Measurements from ENCODE around the gene NXN. TPM values are rescaled to one million over a fixed set of nuclear protein-coding genes. Genes with fewer than 3 reads are reported as not detected.
A peak's percentile ranks its signal among the peaks of the same experiment; 100 is the strongest.
"Not testable (repeated sequence)": the region's sequence is repeated elsewhere in the genome, so short reads cannot be mapped to it uniquely, and the experiment has no call there.

The NXN gene
- total RNA-seq, 6 experiments from 2014 or later, result 81.7 to 93.8 (median 92.2) TPM

DNA sequence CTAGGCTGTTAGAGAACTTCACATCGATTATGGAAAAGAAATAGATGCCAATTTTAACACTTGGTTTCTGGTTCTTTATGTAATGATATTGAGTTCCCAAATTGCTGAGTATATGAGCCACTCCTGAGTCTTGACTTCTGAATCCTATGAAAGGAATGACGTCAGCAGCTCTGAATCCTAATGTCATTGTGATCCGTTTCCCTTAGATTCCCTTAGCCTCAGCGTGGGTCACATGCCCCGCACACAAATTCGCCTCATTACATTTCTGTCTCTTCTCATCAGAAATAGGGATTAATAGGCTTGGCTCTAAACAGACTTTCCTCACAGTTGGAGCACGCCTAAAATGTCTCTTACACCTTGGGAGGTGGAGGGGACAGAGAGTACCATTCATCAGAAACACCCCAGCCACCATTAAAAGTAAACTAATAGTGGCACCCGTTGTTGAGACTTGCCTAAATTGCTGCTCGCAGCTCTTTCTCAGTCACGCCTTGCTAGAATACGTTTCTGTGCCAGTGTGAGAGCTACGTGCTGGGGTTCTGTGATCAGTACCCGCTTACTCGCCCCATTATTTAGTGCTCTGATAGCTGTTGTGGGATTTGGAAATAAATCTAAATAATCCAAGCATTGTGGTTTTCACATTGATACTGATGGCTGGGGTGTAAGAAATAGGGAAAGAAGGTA, 190.3 kb downstream of the NXN start:
- peaks cover 25% of the 10 kb centered on the region for H3K27me3 Mint-ChIP-seq (ENCODE audit: insufficient read depth)
- no peak for DNase-seq
- peaks cover 19% of the 10 kb centered on the region for H3K4me1 Mint-ChIP-seq (ENCODE audit: low read depth)
- peaks cover 3% of the 10 kb centered on the region; the same call in 1 of the 2 replicates for H3K9me3 Mint-ChIP-seq
- H3K27ac Mint-ChIP-seq, result no peak overlapping the region
- TF ChIP-seq, protein P1, sequence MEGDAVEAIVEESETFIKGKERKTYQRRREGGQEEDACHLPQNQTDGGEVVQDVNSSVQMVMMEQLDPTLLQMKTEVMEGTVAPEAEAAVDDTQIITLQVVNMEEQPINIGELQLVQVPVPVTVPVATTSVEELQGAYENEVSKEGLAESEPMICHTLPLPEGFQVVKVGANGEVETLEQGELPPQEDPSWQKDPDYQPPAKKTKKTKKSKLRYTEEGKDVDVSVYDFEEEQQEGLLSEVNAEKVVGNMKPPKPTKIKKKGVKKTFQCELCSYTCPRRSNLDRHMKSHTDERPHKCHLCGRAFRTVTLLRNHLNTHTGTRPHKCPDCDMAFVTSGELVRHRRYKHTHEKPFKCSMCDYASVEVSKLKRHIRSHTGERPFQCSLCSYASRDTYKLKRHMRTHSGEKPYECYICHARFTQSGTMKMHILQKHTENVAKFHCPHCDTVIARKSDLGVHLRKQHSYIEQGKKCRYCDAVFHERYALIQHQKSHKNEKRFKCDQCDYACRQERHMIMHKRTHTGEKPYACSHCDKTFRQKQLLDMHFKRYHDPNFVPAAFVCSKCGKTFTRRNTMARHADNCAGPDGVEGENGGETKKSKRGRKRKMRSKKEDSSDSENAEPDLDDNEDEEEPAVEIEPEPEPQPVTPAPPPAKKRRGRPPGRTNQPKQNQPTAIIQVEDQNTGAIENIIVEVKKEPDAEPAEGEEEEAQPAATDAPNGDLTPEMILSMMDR (IDR thresholded peaks at IDR 0.05), result no peak
- peaks cover 17% of the 10 kb centered on the region for H3K36me3 Mint-ChIP-seq (ENCODE audit: low read depth)
- peak overlapping the region; percentile 32; the same call in 1 of the 2 replicates for H3K4me3 Mint-ChIP-seq

DNA sequence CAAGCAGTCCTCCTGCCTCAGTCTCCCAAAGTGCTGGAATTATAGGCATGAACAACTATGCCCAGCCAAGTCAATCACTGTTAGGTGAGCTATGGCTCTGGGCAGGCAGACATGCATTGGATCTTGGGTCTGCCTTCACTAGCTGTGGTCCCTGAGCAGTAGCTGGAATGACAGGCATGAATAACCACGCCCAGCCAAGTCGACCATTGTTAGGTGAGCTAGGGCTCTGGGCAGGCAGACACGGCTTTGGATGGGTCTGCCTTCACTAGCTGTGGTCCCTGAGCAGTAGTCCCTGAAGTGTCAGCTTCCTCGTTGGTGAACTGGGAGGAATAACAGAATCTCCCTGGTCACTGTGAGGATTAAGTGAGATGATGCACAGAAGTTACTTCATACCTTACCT, 191.0 kb downstream of the NXN start:
- Mint-ChIP-seq H3K9me3 (peaks cover 3% of the 10 kb centered on the region; the same call in 1 of the 2 replicates), H3K4me1 (ENCODE audit: low read depth) (peaks cover 21% of the 10 kb centered on the region), H3K4me3 (no peak overlapping the region), H3K36me3 (ENCODE audit: low read depth) (peaks cover 21% of the 10 kb centered on the region), H3K27ac (no peak overlapping the region), H3K27me3 (ENCODE audit: insufficient read depth) (peaks cover 20% of the 10 kb centered on the region)
- DNase-seq, result no peak
- TF ChIP-seq, protein P1 (IDR thresholded peaks at IDR 0.05), result no peak

DNA sequence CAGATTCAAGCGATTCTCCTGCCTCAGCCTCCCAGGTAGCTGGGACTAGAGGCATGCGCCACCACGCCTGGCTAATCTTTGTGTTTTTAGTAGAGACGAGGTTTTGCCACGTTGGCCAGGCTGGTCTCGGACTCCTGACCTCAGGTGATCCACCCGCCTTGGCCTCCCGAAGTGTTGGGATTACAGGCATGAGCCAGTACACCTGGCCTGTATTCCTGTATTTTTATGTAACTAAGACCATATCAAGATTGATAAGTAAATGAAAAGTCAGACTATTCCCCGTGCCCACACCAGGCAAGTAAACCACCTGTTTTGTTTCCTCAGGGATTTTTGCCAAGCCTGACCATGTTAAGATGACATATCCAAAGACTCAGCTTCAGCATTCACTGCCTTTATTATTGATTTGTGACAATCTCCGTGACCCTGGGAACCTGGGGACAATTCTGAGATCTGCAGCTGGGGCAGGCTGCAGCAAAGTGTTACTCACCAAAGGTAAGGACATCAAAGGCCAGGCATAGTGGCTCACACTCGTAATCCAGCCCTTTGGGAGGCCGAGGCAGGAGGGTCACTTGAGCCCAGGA, 191.8 kb downstream of the NXN start:
- TF ChIP-seq, protein P1 (IDR thresholded peaks at IDR 0.05), result no peak
- Mint-ChIP-seq H3K27me3 (ENCODE audit: insufficient read depth) (peaks cover 15% of the 10 kb centered on the region), H3K4me3 (no peak overlapping the region), H3K4me1 (ENCODE audit: low read depth) (peaks cover 22% of the 10 kb centered on the region), H3K36me3 (ENCODE audit: low read depth) (peaks cover 27% of the 10 kb centered on the region), H3K27ac (no peak overlapping the region), H3K9me3 (peaks cover 3% of the 10 kb centered on the region; the same call in 1 of the 2 replicates)
- DNase-seq, result no peak

DNA sequence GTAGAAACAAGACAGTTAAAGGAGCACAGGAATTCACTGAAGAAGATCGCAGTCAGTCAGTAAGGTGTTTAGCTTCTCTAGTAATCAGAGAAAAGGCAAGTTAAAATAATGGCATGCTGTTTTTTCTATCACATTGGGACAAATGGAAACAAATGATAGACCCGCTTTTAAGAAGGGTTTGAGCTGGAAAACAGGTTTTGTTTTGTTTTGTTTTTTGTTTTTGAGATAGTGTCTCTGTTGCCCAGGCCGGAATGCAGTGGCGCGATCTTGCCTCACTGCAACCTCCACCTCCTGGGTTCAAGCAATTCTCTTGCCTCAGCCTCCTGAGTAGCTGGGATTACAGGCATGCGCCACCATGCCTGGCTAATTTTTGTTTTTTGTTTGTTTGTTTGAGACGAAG, 193.7 kb downstream of the NXN start:
- H3K9me3 Mint-ChIP-seq, H3K27ac Mint-ChIP-seq, H3K4me3 Mint-ChIP-seq, DNase-seq: not testable (repeated sequence)
- H3K27me3 Mint-ChIP-seq (ENCODE audit: insufficient read depth), result peaks cover 26% of the 10 kb centered on the region
- H3K4me1 Mint-ChIP-seq (ENCODE audit: low read depth), result peaks cover 27% of the 10 kb centered on the region
- peaks cover 26% of the 10 kb centered on the region for H3K36me3 Mint-ChIP-seq (ENCODE audit: low read depth)

DNA sequence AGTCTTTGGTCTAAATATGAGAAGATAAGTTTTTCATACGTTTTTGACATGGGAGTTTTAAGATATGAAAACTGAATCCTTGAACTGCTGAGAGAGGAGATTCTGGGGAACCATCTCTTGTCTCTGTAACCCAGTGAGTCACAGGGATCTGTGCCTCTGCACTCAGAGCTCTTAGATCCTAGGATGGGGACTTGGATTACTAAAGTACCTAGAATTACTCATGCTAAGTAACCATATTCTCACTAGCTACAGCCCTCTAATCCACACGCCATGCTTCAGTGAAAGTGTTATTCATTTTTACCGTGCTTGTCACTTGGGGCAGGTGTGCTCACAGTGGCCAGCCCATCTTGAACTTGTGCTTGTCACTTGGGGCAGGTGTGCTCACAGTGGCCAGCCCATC, 195.4 kb downstream of the NXN start:
- Mint-ChIP-seq H3K9me3 (peaks cover 4% of the 10 kb centered on the region; the same call in 1 of the 2 replicates), H3K27ac (peak overlapping the region; percentile 26), H3K4me1 (ENCODE audit: low read depth) (peaks cover 32% of the 10 kb centered on the region), H3K36me3 (ENCODE audit: low read depth) (peaks cover 24% of the 10 kb centered on the region), H3K4me3 (peak overlapping the region; percentile 97), H3K27me3 (ENCODE audit: insufficient read depth) (peaks cover 18% of the 10 kb centered on the region)
- TF ChIP-seq, protein P1 (IDR thresholded peaks at IDR 0.05), result no peak
- DNase-seq, result no peak
